NT2/D1 (cell line): ENCODE results near the gene CD59.

Experiments
- SUZ12 ChIP-seq: IDR thresholded peaks from 2 replicates; pipeline ENCODE4 v1.6.1; 2011; ENCODE audit not compliant: insufficient read length, insufficient read depth; ENCODE audit errors: extremely low read depth
- YY1 ChIP-seq: IDR thresholded peaks from 2 replicates; pipeline ENCODE4 v1.6.1; 2011; ENCODE audit not compliant: insufficient read length, insufficient read depth

GRCh38 chr11:33667819-33668467 is 68.3 kb downstream of the CD59 start:
- no peak for TF ChIP-seq YY1
- TF ChIP-seq SUZ12: no peak
